Gastrocnemius medialis (tissue), 4 donors: ENCODE data around the gene MIPEP. TPM values are rescaled to one million over a fixed set of nuclear protein-coding genes. Genes with fewer than 3 reads are reported as not detected.

Source experiments
- ATAC-seq, 2 donors: fragments of 150-250 bp; one replicate each; pipeline ENCODE4 v1.9.1; 2016
- DNase-seq, 2 donors: peaks; one replicate each; pipeline ENCODE4 v3.0.0-alpha.2; 2019
- H3K27ac ChIP-seq, 4 donors: fragments of 200-600 bp; sonication (generic); 1 replicate in 1 of 4; 2 replicates in 3 of 4; pipeline ENCODE4 v1.5.1; 2016 to 2018; ENCODE audit warnings: mild to moderate bottlenecking in 2 of 4, moderate library complexity in 1 of 4
- H3K27me3 ChIP-seq, 3 donors: fragments of 200-600 bp; sonication (generic) in 2 of 3; 1 replicate in 1 of 3; 2 replicates in 2 of 3; pipeline versions ENCODE4 v1.5.1 to v1.6.0; 2016 to 2019; ENCODE audit warnings: mild to moderate bottlenecking in 1 of 3, moderate library complexity in 1 of 3
- H3K36me3 ChIP-seq, 2 donors: fragments of 200-600 bp; sonication (generic) in 1 of 2; one replicate each; pipeline ENCODE4 v1.5.1; 2017 to 2018
- H3K4me1 ChIP-seq, 2 donors: fragments of 200-600 bp; sonication (generic) in 1 of 2; one replicate each; pipeline ENCODE4 v1.5.1; 2016 to 2017; ENCODE audit warnings: mild to moderate bottlenecking in 2 of 2
- H3K4me3 ChIP-seq, 4 donors: fragments of 200-600 bp; sonication (generic) in 3 of 4; 1 replicate in 1 of 4; 2 replicates in 3 of 4; pipeline ENCODE4 v1.5.1; 2016 to 2019; ENCODE audit warnings: mild to moderate bottlenecking in 2 of 4
- H3K9me3 ChIP-seq, 3 donors: fragments of 200-600 bp; sonication (generic) in 2 of 3; 1 replicate in 1 of 3; 2 replicates in 2 of 3; pipeline ENCODE4 v1.5.1; 2016 to 2019
- CTCF ChIP-seq, 5 experiments: fragments of 450-650 bp in 3 of 5; fragments of 200-600 bp in 2 of 5; sonication (generic) in 2 of 5; IDR thresholded peaks in 4 of 5; conservative IDR thresholded peaks in 1 of 5; 1 replicate in 4 of 5; 2 replicates in 1 of 5; pipeline ENCODE4 v1.5.1; 2016 to 2019; ENCODE audit warnings: antibody characterized with exemption in 5 of 5, mild to moderate bottlenecking in 3 of 5, moderate library complexity in 3 of 5
- POLR2A ChIP-seq, 2 donors: fragments of 450-650 bp; IDR thresholded peaks; one replicate each; pipeline ENCODE4 v1.6.1; 2017; ENCODE audit warnings: antibody characterized with exemption in 2 of 2, mild to moderate bottlenecking in 2 of 2, moderate library complexity in 2 of 2
- in situ Hi-C, 4 donors: fragments of 200-750 bp; cut with MboI; loops; one replicate each; pipeline versions ENCODE4 v1.15.0 to v1.8.0; 2017; ENCODE audit warnings: low sequenced_read_pairs in 4 of 4
- intact Hi-C: fragments of 100-400 bp; cut with DNase I; formaldehyde crosslinking; loops from one replicate; pipeline ENCODE4 v1.15.1; 2023; ENCODE audit warnings: low total_unique reads
- total RNA-seq, 4 donors: library from RNA; depleted of rRNA; stranded (reverse); fragments of >200 nt; gene quantifications; one replicate each; pipeline versions ENCODE4 v1.1.0 to v1.2.3, GENCODE V29; 2016

MIPEP gene
- total RNA-seq, 4 donors from 2014 or later: 9.2 to 23.1 (median 14.0) TPM

GRCh38 chr13:23716401-23716800 is 172.8 kb downstream of the MIPEP start:
- intact Hi-C loops: no loop called here

GRCh38 chr13:23715762-23716235 is 173.4 kb downstream of the MIPEP start:
- Histone ChIP-seq H3K9me3 (no peaks in the 10 kb centered on the region), H3K27me3 (no peaks in the 10 kb centered on the region), H3K36me3 (no peaks in the 10 kb centered on the region), H3K4me1 (no peaks in the 10 kb centered on the region), H3K27ac (no peak overlapping the region), H3K4me3 (no peak overlapping the region)
- intact Hi-C loops: no loop called here
- ATAC-seq (no peak), DNase-seq (no peak)
- TF ChIP-seq POLR2A (IDR thresholded peaks at IDR 0.05) (no peak), CTCF (IDR thresholded peaks at IDR 0.05 in 4 of 5, conservative IDR thresholded peaks at IDR 0.05 in 1 of 5) (no peak)
- in situ Hi-C loops: no loop called here

More at GRCh38 chr13:23716401-23716800, 172.8 kb downstream of the MIPEP start:
- no peak for DNase-seq
- no peak overlapping the region for H3K4me3 ChIP-seq
- no peak for TF ChIP-seq CTCF (IDR thresholded peaks at IDR 0.05 in 4 of 5, conservative IDR thresholded peaks at IDR 0.05 in 1 of 5)
- TF ChIP-seq POLR2A (IDR thresholded peaks at IDR 0.05): no peak
- H3K4me1 ChIP-seq: no peaks in the 10 kb centered on the region
- no peaks in the 10 kb centered on the region for H3K27me3 ChIP-seq
- H3K27ac ChIP-seq: no peak overlapping the region
- no peaks in the 10 kb centered on the region for H3K9me3 ChIP-seq
- ATAC-seq: no peak
- H3K36me3 ChIP-seq: no peaks in the 10 kb centered on the region
- in situ Hi-C loops: no loop called here

GRCh38 chr13:23715092-23715761 is 174.0 kb downstream of the MIPEP start:
- H3K9me3 ChIP-seq: no peaks in the 10 kb centered on the region
- H3K36me3 ChIP-seq: no peaks in the 10 kb centered on the region
- DNase-seq (no peak), ATAC-seq (no peak)
- in situ Hi-C loops: no loop called here
- H3K27ac ChIP-seq: no peak overlapping the region
- intact Hi-C loops: no loop called here
- H3K27me3 ChIP-seq: no peaks in the 10 kb centered on the region
- H3K4me3 ChIP-seq: no peak overlapping the region
- TF ChIP-seq CTCF (IDR thresholded peaks at IDR 0.05 in 4 of 5, conservative IDR thresholded peaks at IDR 0.05 in 1 of 5): no peak
- H3K4me1 ChIP-seq: no peaks in the 10 kb centered on the region

- DNase-seq (no peak), ATAC-seq (no peak)
- no peaks in the 10 kb centered on the region for H3K27me3 ChIP-seq
- H3K9me3 ChIP-seq: no peaks in the 10 kb centered on the region
- no peaks in the 10 kb centered on the region for H3K36me3 ChIP-seq
- intact Hi-C loops: no loop called here
- no peak overlapping the region for H3K27ac ChIP-seq
- in situ Hi-C loops: no loop called here
- TF ChIP-seq POLR2A (IDR thresholded peaks at IDR 0.05) (no peak), CTCF (IDR thresholded peaks at IDR 0.05 in 4 of 5, conservative IDR thresholded peaks at IDR 0.05 in 1 of 5) (no peak)
- no peak overlapping the region for H3K4me3 ChIP-seq
- no peaks in the 10 kb centered on the region for H3K4me1 ChIP-seq
Measured at GRCh38 chr13:23714672-23715071, 174.5 kb downstream of the MIPEP start.

GRCh38 chr13:23711355-23711754 is 177.8 kb downstream of the MIPEP start:
- in situ Hi-C loops (no loop called here), intact Hi-C loops (no loop called here)
- no peaks in the 10 kb centered on the region for H3K9me3 ChIP-seq
- H3K4me3 ChIP-seq: no peak overlapping the region
- TF ChIP-seq POLR2A (IDR thresholded peaks at IDR 0.05) (no peak), CTCF (IDR thresholded peaks at IDR 0.05 in 4 of 5, conservative IDR thresholded peaks at IDR 0.05 in 1 of 5) (no peak)
- no peaks in the 10 kb centered on the region for H3K36me3 ChIP-seq
- ATAC-seq: no peak
- H3K27ac ChIP-seq: no peak overlapping the region
- DNase-seq: no peak
- H3K4me1 ChIP-seq: peaks cover 3 to 4% of the 10 kb centered on the region in 2 donors
- no peaks in the 10 kb centered on the region for H3K27me3 ChIP-seq
